Keratinocyte (primary cell): Measurements from ENCODE around the gene FOXE1.

Source experiments
- CTCF ChIP-seq, 3 experiments: IDR thresholded peaks in 1 of 3; conservative IDR thresholded peaks in 1 of 3; optimal IDR thresholded peaks in 1 of 3; 2 replicates in 2 of 3; 3 replicates in 1 of 3; pipeline versions ENCODE3 to v1.5.1; 2011; ENCODE audit warnings: low read length in 3 of 3, mild to moderate bottlenecking in 3 of 3, moderate library complexity in 2 of 3, control low read depth in 1 of 3, inconsistent platforms in 1 of 3; ENCODE audit not compliant: insufficient read depth in 2 of 3; ENCODE audit errors: extremely low read depth in 1 of 3
- EZH2 ChIP-seq: IDR thresholded peaks from one replicate; pipeline ENCODE4 v1.6.1; 2012; ENCODE audit warnings: inconsistent platforms, mild to moderate bottlenecking, low read length, moderate library complexity

DNA sequence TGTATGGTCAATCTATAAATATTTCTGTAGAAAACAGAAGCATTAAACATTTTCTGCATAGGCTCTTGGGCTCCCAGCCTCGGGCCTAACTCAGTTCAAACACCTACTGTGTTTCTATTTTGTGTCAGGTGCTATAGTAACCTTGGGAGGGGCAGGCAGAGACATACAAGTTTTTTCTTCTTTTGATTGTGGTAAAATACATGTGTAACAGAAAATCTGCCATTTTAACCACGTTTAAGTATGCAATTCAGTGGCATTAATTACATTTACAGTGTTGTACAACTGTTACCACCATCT is 40.8 kb upstream of the FOXE1 start:
- TF ChIP-seq CTCF (optimal IDR thresholded peaks at IDR 0.05 in 1 of 3, IDR thresholded peaks at IDR 0.05 in 1 of 3, conservative IDR thresholded peaks at IDR 0.05 in 1 of 3; ENCODE audit: extremely low read depth in 1 of 3, insufficient read depth in 2 of 3, low read length in 3 of 3) (no peak), EZH2 (no peak)
